H9 (cell line): ENCODE measurements around the gene MYH14. TPM values are rescaled to one million over a fixed set of nuclear protein-coding genes. Genes with fewer than 3 reads are reported as not detected.
A peak's percentile ranks its signal among the peaks of the same experiment; 100 is the strongest.

Source experiments
- DNase-seq: peaks from one replicate; pipeline ENCODE4 v3.0.0-alpha.2; 2017
- H2AFZ ChIP-seq: one replicate; pipeline ENCODE4 v1.6.1; 2013; ENCODE audit warnings: mild to moderate bottlenecking, low read length, control low read depth, moderate library complexity
- H2AK5ac ChIP-seq: 2 replicates; pipeline ENCODE4 v1.6.1; 2013; ENCODE audit warnings: low read length, control low read depth, mixed read lengths; ENCODE audit not compliant: insufficient read length
- H2BK120ac ChIP-seq: one replicate; pipeline ENCODE4 v1.6.1; 2013; ENCODE audit warnings: low read depth, mild to moderate bottlenecking, low read length, control low read depth, inconsistent platforms; ENCODE audit not compliant: poor library complexity, severe bottlenecking
- H2BK12ac ChIP-seq: 2 replicates; pipeline ENCODE4 v1.6.1; 2013; ENCODE audit warnings: low read length, control low read depth, mixed read lengths, low read depth; ENCODE audit not compliant: insufficient read length
- H2BK15ac ChIP-seq: 2 replicates; pipeline ENCODE4 v1.6.1; 2013; ENCODE audit warnings: low read depth, low read length, control low read depth
- H2BK20ac ChIP-seq: one replicate; pipeline ENCODE4 v1.6.1; 2013; ENCODE audit warnings: low read depth, mild to moderate bottlenecking, low read length, control low read depth, inconsistent platforms; ENCODE audit not compliant: poor library complexity, severe bottlenecking
- H2BK5ac ChIP-seq: 2 replicates; pipeline ENCODE4 v1.6.1; 2013; ENCODE audit warnings: low read length, control low read depth, mixed read lengths; ENCODE audit not compliant: insufficient read length
- H3K14ac ChIP-seq: 2 replicates; pipeline ENCODE4 v1.6.1; 2013; ENCODE audit warnings: low read length, control low read depth; ENCODE audit not compliant: insufficient read depth
- H3K18ac ChIP-seq: 2 replicates; pipeline ENCODE4 v1.6.1; 2013; ENCODE audit warnings: low read depth, mild to moderate bottlenecking, mixed read lengths, low read length, control low read depth; ENCODE audit not compliant: insufficient read length
- H3K23ac ChIP-seq: 2 replicates; pipeline ENCODE4 v1.6.1; 2013; ENCODE audit warnings: low read length, control low read depth, mixed read lengths, low read depth; ENCODE audit not compliant: insufficient read length
- H3K23me2 ChIP-seq: 2 replicates; pipeline ENCODE4 v1.6.1; 2013; ENCODE audit warnings: low read depth, mild to moderate bottlenecking, mixed read lengths, low read length, control low read depth; ENCODE audit not compliant: insufficient read length, poor library complexity, severe bottlenecking
- H3K27ac ChIP-seq: 2 replicates; pipeline ENCODE4 v1.5.1; 2013; ENCODE audit warnings: low read length, control low read depth, mixed read lengths, low read depth; ENCODE audit not compliant: insufficient read length
- H3K27me3 ChIP-seq: 2 replicates; pipeline ENCODE4 v1.6.1; 2013; ENCODE audit warnings: low read length, control low read depth, inconsistent platforms; ENCODE audit not compliant: insufficient read depth
- H3K4ac ChIP-seq: 2 replicates; pipeline ENCODE4 v1.6.1; 2013; ENCODE audit warnings: low read depth, mild to moderate bottlenecking, control low read depth, inconsistent platforms, low read length, moderate library complexity
- H3K4me1 ChIP-seq: 2 replicates; pipeline ENCODE4 v1.6.1; 2013; ENCODE audit warnings: low read length, control low read depth, inconsistent platforms; ENCODE audit not compliant: insufficient read depth
- H3K4me2 ChIP-seq: 2 replicates; pipeline ENCODE4 v1.6.1; 2013; ENCODE audit warnings: low read length, control low read depth, mixed read lengths; ENCODE audit not compliant: insufficient read length, insufficient read depth
- H3K56ac ChIP-seq: 2 replicates; pipeline ENCODE4 v1.6.1; 2013; ENCODE audit warnings: low read depth, mild to moderate bottlenecking, mixed read lengths, low read length, control low read depth; ENCODE audit not compliant: insufficient read length
- H3K79me1 ChIP-seq: 2 replicates; pipeline ENCODE4 v1.6.1; 2013; ENCODE audit warnings: low read depth, mild to moderate bottlenecking, moderate library complexity, low read length, control low read depth, inconsistent platforms; ENCODE audit not compliant: insufficient read depth, poor library complexity, severe bottlenecking
- H3K79me2 ChIP-seq: 2 replicates; pipeline ENCODE4 v1.6.1; 2013; ENCODE audit warnings: low read length, control low read depth, inconsistent platforms; ENCODE audit not compliant: insufficient read depth
- H3K9ac ChIP-seq: 2 replicates; pipeline ENCODE4 v1.6.1; 2013; ENCODE audit warnings: low read length, control low read depth, mixed read lengths; ENCODE audit not compliant: insufficient read length; ENCODE audit errors: extremely low read depth
- H3K9me3 ChIP-seq: one replicate; pipeline ENCODE4 v1.6.1; 2013; ENCODE audit warnings: low read depth, low read length, inconsistent platforms; ENCODE audit not compliant: control insufficient read depth
- H3T11ph ChIP-seq: one replicate; pipeline ENCODE4 v1.6.1; 2013; ENCODE audit warnings: mild to moderate bottlenecking, low read length, control low read depth, inconsistent platforms
- H4K20me1 ChIP-seq: one replicate; pipeline ENCODE4 v1.6.1; 2013; ENCODE audit not compliant: control insufficient read depth, insufficient read length, insufficient read depth
- H4K5ac ChIP-seq: 2 replicates; pipeline ENCODE4 v1.6.1; 2013; ENCODE audit warnings: low read depth, mild to moderate bottlenecking, mixed read lengths, low read length, control low read depth; ENCODE audit not compliant: insufficient read length
- H4K8ac ChIP-seq: replicated peaks from 2 replicates; pipeline ENCODE4 v1.6.1; 2013; ENCODE audit warnings: low read length, control low read depth, mixed read lengths, low read depth; ENCODE audit not compliant: insufficient read length
- H4K91ac ChIP-seq: 2 replicates; pipeline ENCODE4 v1.6.1; 2013; ENCODE audit warnings: low read depth, mild to moderate bottlenecking, moderate library complexity, mixed read lengths, low read length, control low read depth; ENCODE audit not compliant: insufficient read length
- H3K27ac Mint-ChIP-seq, 3 experiments: 2 replicates in 2 of 3; 3 replicates in 1 of 3; pipeline ENCODE4 v1.8.0; 2020 to 2021; ENCODE audit warnings: mixed read lengths in 3 of 3, mild to moderate bottlenecking in 1 of 3, moderate library complexity in 1 of 3
- H3K27me3 Mint-ChIP-seq: 2 replicates; pipeline ENCODE4 v1.8.0; 2021; ENCODE audit warnings: low read depth, mild to moderate bottlenecking, moderate library complexity, mixed read lengths
- H3K36me3 Mint-ChIP-seq, 3 experiments: 2 replicates in 2 of 3; 3 replicates in 1 of 3; pipeline ENCODE4 v1.8.0; 2020 to 2021; ENCODE audit warnings: low read depth in 3 of 3, mixed read lengths in 3 of 3; ENCODE audit not compliant: insufficient read depth in 1 of 3
- H3K4me1 Mint-ChIP-seq, 2 experiments: 2 replicates each; pipeline ENCODE4 v1.8.0; 2020; ENCODE audit warnings: mixed read lengths in 2 of 2
- H3K4me3 Mint-ChIP-seq, 2 experiments: 2 replicates in 1 of 2; 3 replicates in 1 of 2; pipeline ENCODE4 v1.8.0; 2020 to 2021; ENCODE audit warnings: mild to moderate bottlenecking in 2 of 2, mixed read lengths in 2 of 2, moderate library complexity in 1 of 2
- H3K9me3 Mint-ChIP-seq, 2 experiments: 2 replicates in 1 of 2; 3 replicates in 1 of 2; pipeline ENCODE4 v1.8.0; 2020; ENCODE audit warnings: mild to moderate bottlenecking in 2 of 2, mixed read lengths in 2 of 2, moderate library complexity in 1 of 2
- WGBS: extraction: QIAGEN DNeasy Blood & Tissue Kit; methylation state at CpG from one replicate; pipeline ENCODE4 v1.1.7; 2013; ENCODE audit warnings: missing lambda C conversion rate, low lambda C conversion rate, mixed read lengths; ENCODE audit not compliant: insufficient read length; ENCODE audit errors: extremely low coverage; 5-methylcytosine and 5-hydroxymethylcytosine counted together
- total RNA-seq: library from RNA; stranded (reverse); gene quantifications from 2 replicates; pipeline ENCODE4 v1.2.1, GENCODE V29; 2021
- TF ChIP-seq, protein P1 (sequence below): fragments of 200-600 bp; sonication (generic); conservative IDR thresholded peaks from 3 replicates; pipeline ENCODE4 v1.8.0; 2021; ENCODE audit warnings: antibody characterized with exemption, mild to moderate bottlenecking

Gene MYH14
- total RNA-seq, 1 experiment from 2014 or later, result 27.7 TPM

DNA sequence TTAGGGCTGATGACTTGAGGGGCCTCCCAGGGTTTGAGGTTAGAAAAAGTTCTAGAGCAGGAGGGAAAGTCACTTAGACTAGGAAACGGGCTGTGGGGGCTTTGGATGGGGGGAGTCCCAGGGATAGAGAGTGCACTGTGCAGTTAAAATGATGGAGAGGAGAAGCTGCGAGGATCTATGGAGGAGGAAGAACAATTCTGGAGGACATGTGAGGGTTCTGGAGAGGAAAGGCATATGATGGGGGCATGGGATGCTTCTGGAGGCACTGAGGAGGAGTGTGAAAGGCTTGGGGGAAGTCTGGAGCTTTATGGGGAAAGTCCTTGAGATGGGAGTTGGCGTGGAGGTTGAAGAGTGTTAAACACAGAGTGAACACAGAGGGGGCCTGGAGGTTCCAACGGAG, 123.6 kb downstream of the MYH14 start:
- no peak overlapping the region for H2BK12ac ChIP-seq
- H3K27ac Mint-ChIP-seq, result no peak overlapping the region
- no peaks in the 10 kb centered on the region for H4K20me1 ChIP-seq
- peak overlapping the region; percentile 65 to 87 for H3K4me3 Mint-ChIP-seq
- no peak overlapping the region for H3K56ac ChIP-seq
- H4K91ac ChIP-seq, result no peak overlapping the region
- TF ChIP-seq, protein P1, sequence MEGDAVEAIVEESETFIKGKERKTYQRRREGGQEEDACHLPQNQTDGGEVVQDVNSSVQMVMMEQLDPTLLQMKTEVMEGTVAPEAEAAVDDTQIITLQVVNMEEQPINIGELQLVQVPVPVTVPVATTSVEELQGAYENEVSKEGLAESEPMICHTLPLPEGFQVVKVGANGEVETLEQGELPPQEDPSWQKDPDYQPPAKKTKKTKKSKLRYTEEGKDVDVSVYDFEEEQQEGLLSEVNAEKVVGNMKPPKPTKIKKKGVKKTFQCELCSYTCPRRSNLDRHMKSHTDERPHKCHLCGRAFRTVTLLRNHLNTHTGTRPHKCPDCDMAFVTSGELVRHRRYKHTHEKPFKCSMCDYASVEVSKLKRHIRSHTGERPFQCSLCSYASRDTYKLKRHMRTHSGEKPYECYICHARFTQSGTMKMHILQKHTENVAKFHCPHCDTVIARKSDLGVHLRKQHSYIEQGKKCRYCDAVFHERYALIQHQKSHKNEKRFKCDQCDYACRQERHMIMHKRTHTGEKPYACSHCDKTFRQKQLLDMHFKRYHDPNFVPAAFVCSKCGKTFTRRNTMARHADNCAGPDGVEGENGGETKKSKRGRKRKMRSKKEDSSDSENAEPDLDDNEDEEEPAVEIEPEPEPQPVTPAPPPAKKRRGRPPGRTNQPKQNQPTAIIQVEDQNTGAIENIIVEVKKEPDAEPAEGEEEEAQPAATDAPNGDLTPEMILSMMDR, result no peak
- H3K36me3 Mint-ChIP-seq, result peaks cover 8 to 21% (median 16%) of the 10 kb centered on the region in 3 experiments
- H3K9ac ChIP-seq, result no peak overlapping the region
- H3K27ac ChIP-seq, result no peak overlapping the region
- H4K5ac ChIP-seq, result no peak overlapping the region
- no peak overlapping the region for H2BK20ac ChIP-seq
- no peaks in the 10 kb centered on the region for H3K9me3 ChIP-seq
- H2AFZ ChIP-seq, result no peak overlapping the region
- no peaks in the 10 kb centered on the region for H3K79me2 ChIP-seq
- H3K14ac ChIP-seq, result no peak overlapping the region
- H3K27me3 Mint-ChIP-seq, result peaks cover 36% of the 10 kb centered on the region
- H3K4me2 ChIP-seq, result peak overlapping the region; percentile 76
- no peak overlapping the region for H2AK5ac ChIP-seq
- H3K4ac ChIP-seq, result no peak overlapping the region
- no peak overlapping the region for H2BK15ac ChIP-seq
- H3K18ac ChIP-seq, result no peak overlapping the region
- H2BK5ac ChIP-seq, result no peak overlapping the region
- H3K23ac ChIP-seq, result no peak overlapping the region
- DNase-seq, result no peak
- no CpG with 5 or more reads among the region's 4 CpGs for WGBS
- H3K79me1 ChIP-seq, result no peaks in the 10 kb centered on the region
- no peak overlapping the region for H4K8ac ChIP-seq
- peaks cover 8% of the 10 kb centered on the region; the same call in 1 of the 2 replicates for H3K27me3 ChIP-seq
- H3K9me3 Mint-ChIP-seq, result peaks cover 3 to 5% of the 10 kb centered on the region in 2 experiments; a peak in 3 of 5 replicates
- peaks cover 6% of the 10 kb centered on the region; the same call in 1 of the 2 replicates for H3K4me1 ChIP-seq
- H3K4me1 Mint-ChIP-seq, result peaks cover 48 to 59% of the 10 kb centered on the region in 2 experiments
- H2BK120ac ChIP-seq, result no peak overlapping the region
- H3T11ph ChIP-seq, result no peak overlapping the region
- peaks cover 21% of the 10 kb centered on the region for H3K23me2 ChIP-seq
